Measurements from ENCODE around the gene PLEKHA4. TPM values are rescaled to one million over a fixed set of nuclear protein-coding genes. Genes with fewer than 3 reads are reported as not detected.
A peak's percentile ranks its signal among the peaks of the same experiment; 100 is the strongest.

Gene PLEKHA4
- total and polyA plus RNA-seq, 9 of the 15 experiments (the other 6 are each of a cell fraction or from before 2014, with no cell fraction given): 0.07 to 30.8 (median 11.4) TPM

DNA sequence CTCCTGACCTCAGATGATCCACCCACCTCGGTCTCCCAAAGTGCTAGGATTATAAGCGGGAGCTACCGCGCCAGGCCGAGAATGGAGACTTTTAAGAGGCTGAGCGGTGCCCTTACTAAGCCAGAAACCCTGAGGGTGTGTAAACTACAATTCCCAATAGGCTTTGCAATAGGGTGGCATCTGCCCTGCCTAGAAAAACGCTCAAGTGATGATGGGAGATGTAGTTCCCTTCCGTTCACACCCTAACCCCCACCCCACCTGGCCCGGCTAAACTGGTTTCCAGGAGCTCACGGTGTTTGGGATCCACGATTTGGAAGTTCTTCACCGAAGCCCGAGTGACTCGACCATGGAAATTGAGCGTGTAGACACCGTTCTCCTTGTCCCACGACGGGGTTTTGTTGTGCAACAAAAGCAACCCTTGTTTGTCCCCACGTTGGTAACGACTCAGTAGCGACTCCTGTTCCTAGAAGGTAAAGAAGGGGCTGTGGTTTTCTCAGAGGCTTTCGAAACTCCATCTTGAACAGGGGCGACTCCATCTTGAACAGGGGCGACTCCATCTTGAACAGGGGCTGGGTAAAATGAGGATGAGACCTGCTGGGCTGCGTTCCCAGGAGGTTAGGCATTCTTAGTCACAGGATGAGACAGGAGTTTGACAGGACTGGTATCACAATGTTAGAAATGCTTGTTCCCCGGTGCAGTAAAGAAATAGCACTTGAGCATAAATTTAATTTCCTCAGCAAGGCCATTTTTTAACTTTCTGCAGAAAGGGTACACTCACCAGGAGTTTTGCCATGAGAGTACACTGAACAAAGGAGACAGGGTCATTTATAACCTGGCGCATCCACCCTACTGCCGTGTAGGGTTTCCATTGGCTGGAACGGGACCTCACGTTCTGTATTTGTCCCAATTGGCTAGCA lies 13.6 kb upstream of the PLEKHA4 start (continued):
- TF ChIP-seq, protein P1, sequence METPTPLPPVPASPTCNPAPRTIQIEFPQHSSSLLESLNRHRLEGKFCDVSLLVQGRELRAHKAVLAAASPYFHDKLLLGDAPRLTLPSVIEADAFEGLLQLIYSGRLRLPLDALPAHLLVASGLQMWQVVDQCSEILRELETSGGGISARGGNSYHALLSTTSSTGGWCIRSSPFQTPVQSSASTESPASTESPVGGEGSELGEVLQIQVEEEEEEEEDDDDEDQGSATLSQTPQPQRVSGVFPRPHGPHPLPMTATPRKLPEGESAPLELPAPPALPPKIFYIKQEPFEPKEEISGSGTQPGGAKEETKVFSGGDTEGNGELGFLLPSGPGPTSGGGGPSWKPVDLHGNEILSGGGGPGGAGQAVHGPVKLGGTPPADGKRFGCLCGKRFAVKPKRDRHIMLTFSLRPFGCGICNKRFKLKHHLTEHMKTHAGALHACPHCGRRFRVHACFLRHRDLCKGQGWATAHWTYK (CRISPR knock-in tag; IDR thresholded peaks at IDR 0.05): peak; percentile 79; the same call in 1 of the 2 replicates
- TF ChIP-seq ZFPM2 (CRISPR knock-in tag; IDR thresholded peaks at IDR 0.05): 0 out of 2 replicates have a peak, but pooled peaks have one; percentile 58
- TF ChIP-seq, protein P2, sequence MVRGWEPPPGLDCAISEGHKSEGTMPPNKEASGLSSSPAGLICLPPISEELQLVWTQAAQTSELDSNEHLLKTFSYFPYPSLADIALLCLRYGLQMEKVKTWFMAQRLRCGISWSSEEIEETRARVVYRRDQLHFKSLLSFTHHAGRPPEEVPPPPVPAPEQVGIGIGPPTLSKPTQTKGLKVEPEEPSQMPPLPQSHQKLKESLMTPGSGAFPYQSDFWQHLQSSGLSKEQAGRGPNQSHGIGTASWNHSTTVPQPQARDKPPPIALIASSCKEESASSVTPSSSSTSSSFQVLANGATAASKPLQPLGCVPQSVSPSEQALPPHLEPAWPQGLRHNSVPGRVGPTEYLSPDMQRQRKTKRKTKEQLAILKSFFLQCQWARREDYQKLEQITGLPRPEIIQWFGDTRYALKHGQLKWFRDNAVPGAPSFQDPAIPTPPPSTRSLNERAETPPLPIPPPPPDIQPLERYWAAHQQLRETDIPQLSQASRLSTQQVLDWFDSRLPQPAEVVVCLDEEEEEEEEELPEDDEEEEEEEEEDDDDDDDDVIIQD (CRISPR knock-in tag; IDR thresholded peaks at IDR 0.05): 0 out of 2 replicates have a peak, but pooled peaks have one; percentile 49
- peak; percentile 76 for TF ChIP-seq ELF2 (CRISPR knock-in tag; IDR thresholded peaks at IDR 0.05)
- peak; percentile 97 for TF ChIP-seq ZNF668 (CRISPR knock-in tag; IDR thresholded peaks at IDR 0.05)
- TF ChIP-seq, protein P3, sequence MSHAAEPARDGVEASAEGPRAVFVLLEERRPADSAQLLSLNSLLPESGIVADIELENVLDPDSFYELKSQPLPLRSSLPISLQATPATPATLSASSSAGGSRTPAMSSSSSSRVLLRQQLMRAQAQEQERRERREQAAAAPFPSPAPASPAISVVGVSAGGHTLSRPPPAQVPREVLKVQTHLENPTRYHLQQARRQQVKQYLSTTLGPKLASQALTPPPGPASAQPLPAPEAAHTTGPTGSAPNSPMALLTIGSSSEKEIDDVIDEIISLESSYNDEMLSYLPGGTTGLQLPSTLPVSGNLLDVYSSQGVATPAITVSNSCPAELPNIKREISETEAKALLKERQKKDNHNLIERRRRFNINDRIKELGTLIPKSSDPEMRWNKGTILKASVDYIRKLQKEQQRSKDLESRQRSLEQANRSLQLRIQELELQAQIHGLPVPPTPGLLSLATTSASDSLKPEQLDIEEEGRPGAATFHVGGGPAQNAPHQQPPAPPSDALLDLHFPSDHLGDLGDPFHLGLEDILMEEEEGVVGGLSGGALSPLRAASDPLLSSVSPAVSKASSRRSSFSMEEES (CRISPR knock-in tag; IDR thresholded peaks at IDR 0.05): no peak; the same call in 1 of the 2 replicates
- TF ChIP-seq, protein P4, sequence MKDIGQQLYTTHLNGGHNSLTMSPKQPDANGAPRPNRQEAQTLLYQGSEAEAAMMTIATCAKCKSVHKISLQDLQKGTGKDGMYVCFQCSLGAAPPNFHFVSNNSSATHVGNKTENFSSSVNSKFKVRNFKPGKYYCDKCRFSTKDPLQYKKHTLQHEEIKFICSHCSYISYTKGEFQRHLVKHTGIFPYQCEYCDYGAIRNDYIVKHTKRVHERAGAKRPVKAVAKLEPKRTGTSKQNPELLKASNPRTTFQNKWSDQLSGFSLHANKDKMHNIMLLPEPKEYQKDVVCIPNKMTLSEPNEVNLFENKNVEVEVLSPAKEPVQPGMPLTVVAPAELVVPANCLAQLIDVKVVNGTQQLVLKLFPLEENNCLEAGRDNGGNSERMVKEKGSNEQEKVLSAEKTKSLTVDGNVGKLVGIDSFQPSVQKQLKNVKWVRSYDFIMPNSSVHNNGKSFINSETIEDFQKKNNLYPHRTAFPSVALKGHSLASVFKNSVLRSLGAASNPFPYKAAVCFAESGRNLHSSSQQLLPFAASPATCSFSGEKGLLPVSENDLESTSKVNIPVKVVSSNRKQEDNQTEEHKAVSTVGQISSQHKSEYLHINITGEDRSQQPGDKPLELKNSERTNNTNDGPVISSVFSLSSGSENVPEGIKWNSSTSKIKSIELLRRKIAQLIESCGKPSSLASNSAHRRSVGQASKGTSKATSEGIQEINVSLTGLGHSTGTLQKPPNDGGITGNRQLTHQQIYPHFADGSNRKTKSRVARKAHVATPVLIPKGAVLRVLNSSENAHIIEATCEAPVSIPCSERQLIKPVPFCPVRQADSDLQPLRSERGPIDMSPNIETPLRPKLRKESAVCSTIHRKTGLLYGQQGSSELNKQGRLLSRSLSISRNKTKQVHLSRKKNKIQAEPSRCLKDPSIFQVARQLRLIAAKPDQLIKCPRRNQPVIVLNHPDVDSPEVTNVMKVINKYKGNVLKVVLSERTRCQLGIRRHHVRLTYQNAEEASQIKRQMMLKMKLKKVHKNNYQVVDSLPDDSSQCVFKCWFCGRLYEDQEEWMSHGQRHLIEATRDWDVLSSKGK (CRISPR knock-in tag; IDR thresholded peaks at IDR 0.05): no peak
- TF ChIP-seq ZNF280B (CRISPR knock-in tag; IDR thresholded peaks at IDR 0.05): peak; percentile 54; the same call in 1 of the 2 replicates
- peak; percentile 94 for TF ChIP-seq DDX20 (tag; IDR thresholded peaks at IDR 0.05; ENCODE audit: low read depth)
- TF ChIP-seq ZKSCAN3 (CRISPR knock-in tag; IDR thresholded peaks at IDR 0.05): no peak
- TF ChIP-seq AFF1 (IDR thresholded peaks at IDR 0.05; ENCODE audit: low read depth in 1 of 2, partially characterized antibody in 2 of 2): peak in 1 of 2 experiments; percentile 99
